AG04449 (cell line): Measurements from ENCODE around the gene OR4D10.

Experiments
- CTCF ChIA-PET: fragments of 350-600 bp; formaldehyde crosslinking; extraction: SDS; loops from one replicate; lab custom pipeline; 2021; ENCODE audit warnings: antibody characterized with exemption; lab: Yijun Ruan, JAX
- POLR2A ChIA-PET: fragments of 400-600, 350-600 bp; formaldehyde crosslinking; extraction: SDS; loops from one replicate; lab custom pipeline; 2020; ENCODE audit warnings: antibody characterized with exemption, inconsistent platforms; lab: Yijun Ruan, JAX
- DNase-seq: peaks from one replicate; pipeline ENCODE4 v3.0.0-alpha.2; 2010; ENCODE audit warnings: low read depth, low spot score
- H3K4me3 ChIP-seq: 2 replicates; pipeline ENCODE4 v1.5.1; 2011; ENCODE audit warnings: low read depth, mild to moderate bottlenecking, control low read depth, low read length
- TF ChIP-seq, protein P1 (sequence below): IDR thresholded peaks from one replicate; pipeline ENCODE4 v1.5.1; 2011; ENCODE audit warnings: mild to moderate bottlenecking, moderate library complexity, low read length, control low read depth, inconsistent platforms; ENCODE audit not compliant: insufficient read depth; ENCODE audit errors: missing control alignments

The OR4D10 gene

DNA sequence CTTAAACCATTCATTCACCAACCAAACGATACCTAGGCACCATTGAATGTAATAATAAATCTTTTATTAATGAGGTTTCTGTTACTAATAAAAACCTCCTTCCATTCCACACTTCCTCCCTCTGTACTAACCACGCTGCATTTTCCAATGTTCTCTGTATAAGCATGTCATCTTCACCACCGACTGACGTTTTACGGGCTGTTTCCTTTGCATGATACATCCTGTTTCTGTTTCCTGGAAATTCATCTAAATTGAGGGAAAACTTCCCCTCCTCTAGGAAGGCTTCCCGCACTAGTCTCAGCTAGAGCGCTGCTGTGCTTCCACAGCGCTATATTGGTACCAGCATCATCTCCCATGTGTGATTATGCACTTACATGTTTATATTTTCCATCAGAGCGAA, 2.1 kb downstream of the OR4D10 start:
- no peak for DNase-seq
- TF ChIP-seq, protein P1, sequence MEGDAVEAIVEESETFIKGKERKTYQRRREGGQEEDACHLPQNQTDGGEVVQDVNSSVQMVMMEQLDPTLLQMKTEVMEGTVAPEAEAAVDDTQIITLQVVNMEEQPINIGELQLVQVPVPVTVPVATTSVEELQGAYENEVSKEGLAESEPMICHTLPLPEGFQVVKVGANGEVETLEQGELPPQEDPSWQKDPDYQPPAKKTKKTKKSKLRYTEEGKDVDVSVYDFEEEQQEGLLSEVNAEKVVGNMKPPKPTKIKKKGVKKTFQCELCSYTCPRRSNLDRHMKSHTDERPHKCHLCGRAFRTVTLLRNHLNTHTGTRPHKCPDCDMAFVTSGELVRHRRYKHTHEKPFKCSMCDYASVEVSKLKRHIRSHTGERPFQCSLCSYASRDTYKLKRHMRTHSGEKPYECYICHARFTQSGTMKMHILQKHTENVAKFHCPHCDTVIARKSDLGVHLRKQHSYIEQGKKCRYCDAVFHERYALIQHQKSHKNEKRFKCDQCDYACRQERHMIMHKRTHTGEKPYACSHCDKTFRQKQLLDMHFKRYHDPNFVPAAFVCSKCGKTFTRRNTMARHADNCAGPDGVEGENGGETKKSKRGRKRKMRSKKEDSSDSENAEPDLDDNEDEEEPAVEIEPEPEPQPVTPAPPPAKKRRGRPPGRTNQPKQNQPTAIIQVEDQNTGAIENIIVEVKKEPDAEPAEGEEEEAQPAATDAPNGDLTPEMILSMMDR = no peak
- no peak overlapping the region for H3K4me3 ChIP-seq
- ChIA-PET CTCF (no interaction called here), POLR2A (no interaction called here)

DNA sequence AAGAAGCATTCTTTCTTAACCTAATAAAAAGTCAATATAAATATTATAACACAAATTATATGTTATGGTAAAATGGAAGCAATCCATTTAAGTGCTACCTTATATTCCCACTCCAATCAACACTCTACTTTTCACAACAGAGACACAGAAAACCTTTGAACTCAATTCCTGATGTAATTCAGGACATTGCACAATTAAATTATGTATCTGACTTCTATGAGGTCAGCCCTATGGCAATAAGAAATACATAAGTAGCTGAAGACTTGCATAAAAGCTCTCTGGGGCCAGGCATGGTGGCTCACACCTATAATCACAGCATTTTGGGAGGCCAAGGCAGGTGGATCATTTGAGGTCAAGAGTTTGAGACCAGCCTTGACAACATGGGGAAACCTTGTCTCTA, 6.8 kb downstream of the OR4D10 start:
- ChIA-PET POLR2A (no interaction called here), CTCF (no interaction called here)
- DNase-seq = no peak
- no peak overlapping the region for H3K4me3 ChIP-seq
- TF ChIP-seq, protein P1 = no peak

DNA sequence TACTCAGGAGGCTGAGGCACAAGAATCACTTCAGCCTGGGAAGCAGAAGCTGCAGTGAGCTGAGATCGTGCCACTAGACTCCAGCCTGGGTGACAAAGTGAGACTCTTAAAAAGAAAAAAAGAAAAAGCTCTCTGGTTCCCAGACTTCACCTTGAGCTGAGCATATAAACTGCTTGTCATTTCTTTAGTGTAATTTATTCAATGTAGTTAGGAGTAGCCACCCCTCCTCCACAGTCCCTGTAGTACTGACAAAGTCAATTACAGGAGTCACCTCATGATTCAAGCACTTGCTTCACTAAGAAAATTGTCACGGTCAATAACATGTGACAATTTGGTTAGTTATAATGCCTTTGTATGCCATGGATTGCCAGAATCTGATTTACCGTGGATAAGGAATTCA, 7.2 kb downstream of the OR4D10 start:
- ChIA-PET POLR2A (no interaction called here), CTCF (no interaction called here)
- no peak for DNase-seq
- TF ChIP-seq, protein P1 = no peak
- no peak overlapping the region for H3K4me3 ChIP-seq

DNA sequence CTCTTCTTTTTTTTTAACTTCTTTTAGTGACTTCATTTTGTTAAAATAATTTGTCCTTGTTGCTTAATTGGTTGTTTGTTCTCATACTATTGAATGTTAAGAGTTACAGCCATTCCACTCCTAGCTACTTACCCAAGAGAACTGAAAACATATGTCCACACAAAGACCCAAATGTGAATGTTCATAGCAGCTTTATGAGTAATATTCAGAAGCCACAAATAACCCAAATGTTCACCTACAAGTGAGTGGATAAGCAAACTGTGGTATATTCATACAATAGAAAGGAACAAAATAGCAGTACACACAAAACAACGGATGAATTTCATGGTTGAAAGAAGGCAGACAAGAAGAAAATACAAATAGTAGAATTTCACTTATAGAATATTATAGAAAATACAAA, 28.8 kb downstream of the OR4D10 start:
- CTCF ChIA-PET = no interaction called here
- TF ChIP-seq, protein P1 = no peak
- H3K4me3 ChIP-seq = no peak overlapping the region
- POLR2A ChIA-PET = no interaction called here
- DNase-seq = no peak

DNA sequence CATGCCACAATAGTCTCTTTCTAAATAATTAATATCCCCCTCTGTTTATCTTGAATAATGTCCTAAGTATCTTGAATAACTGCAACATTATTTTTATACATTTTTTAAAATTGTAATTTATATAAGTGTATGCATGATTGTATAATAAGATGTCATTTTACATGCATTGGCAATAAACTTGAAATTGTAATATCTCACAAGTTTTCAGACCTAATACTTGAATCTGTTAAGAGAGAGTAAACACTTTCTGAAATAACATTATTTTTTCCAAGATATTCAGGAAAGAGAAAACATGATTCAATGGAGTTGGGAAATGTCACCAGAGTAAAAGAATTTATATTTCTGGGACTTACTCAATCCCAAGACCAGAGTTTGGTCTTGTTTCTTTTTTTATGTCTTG, 30.2 kb downstream of the OR4D10 start, which contains the start of gene OR4D11:
OR4D11 (plus strand) TSS at position 301 of the 400 bp plus-strand sequence; CDS start at position 301, 0 bp downstream.
- ChIA-PET POLR2A (no interaction called here), CTCF (no interaction called here)
- no peak within 1 kb of the TSS for H3K4me3 ChIP-seq
- TF ChIP-seq, protein P1 = no peak
- DNase-seq = no peak

DNA sequence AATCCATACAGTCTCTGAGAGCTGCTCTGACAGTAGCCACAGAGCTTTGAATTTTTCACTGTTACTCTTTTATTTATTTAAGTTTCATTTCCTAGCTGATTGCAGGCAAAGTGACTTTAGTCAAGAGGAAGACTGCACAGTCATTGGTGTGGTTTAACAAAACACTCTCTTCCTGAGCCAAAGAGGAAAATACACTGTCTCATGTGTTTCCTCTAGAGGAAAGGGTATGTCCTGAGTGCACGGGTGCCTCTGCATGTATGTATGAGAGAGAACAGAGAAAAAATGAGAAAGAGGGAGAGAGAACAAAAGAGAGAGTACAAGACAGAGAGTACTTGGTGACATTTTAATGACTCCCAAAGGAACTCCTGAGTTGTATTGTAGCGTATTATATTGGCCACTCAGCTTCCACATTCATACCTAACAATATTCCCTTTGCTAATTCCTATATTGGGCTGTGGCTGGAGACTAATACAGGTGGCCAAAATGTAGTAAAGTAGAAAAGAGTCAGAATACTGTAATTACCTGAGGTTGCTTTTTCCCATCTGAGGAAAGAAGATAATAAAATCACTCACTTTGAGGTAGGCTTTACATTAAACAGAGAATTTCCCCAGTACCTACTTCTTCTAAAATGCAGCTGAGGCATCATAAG, 38.0 kb downstream of the OR4D10 start, which contains the start of gene OR4D9:
OR4D9 (plus strand) TSS at position 599 of the 649 bp plus-strand sequence. CDS start 3,374 bp downstream, outside the sequence.
- CTCF ChIA-PET = no interaction called here
- POLR2A ChIA-PET = no interaction called here
- TF ChIP-seq, protein P1 = no peak
- no peak within 1 kb of the TSS for H3K4me3 ChIP-seq
- DNase-seq = no peak
